Stimulated activated CD8-positive, alpha-beta memory T cell treated with anti-CD3 and anti-CD28 coated beads, Interleukin-15, amount 100 ng/mL, for 24 hours (primary cell): ENCODE data around the gene ITGB8.
"Not testable (repeated sequence)": the region's sequence is repeated elsewhere in the genome, so short reads cannot be mapped to it uniquely, and the experiment has no call there.

Source experiments
- DNase-seq: peaks from one replicate; pipeline ENCODE4 v3.0.0-alpha.2; 2020; ENCODE audit warnings: low read depth

Gene ITGB8

GRCh38 chr7:20385126-20385525, 54.4 kb downstream of the ITGB8 start:
- no peak for DNase-seq

GRCh38 chr7:20388084-20388483, 57.4 kb downstream of the ITGB8 start:
- DNase-seq = no peak

- not testable (repeated sequence) for DNase-seq
Observed at GRCh38 chr7:20389192-20389591, 58.5 kb downstream of the ITGB8 start.

GRCh38 chr7:20393021-20393610, 62.4 kb downstream of the ITGB8 start:
- DNase-seq = no peak

- no peak for DNase-seq
Observed at GRCh38 chr7:20393616-20394015, 62.9 kb downstream of the ITGB8 start.

- DNase-seq = no peak
Observed at GRCh38 chr7:20394284-20394683, 63.6 kb downstream of the ITGB8 start.

GRCh38 chr7:20395104-20395503, 64.4 kb downstream of the ITGB8 start:
- DNase-seq = no peak

GRCh38 chr7:20395511-20395910, 64.8 kb downstream of the ITGB8 start:
- no peak for DNase-seq

GRCh38 chr7:20399521-20399920, 68.8 kb downstream of the ITGB8 start:
- DNase-seq = no peak

GRCh38 chr7:20401861-20402746, 71.4 kb downstream of the ITGB8 start:
- no peak for DNase-seq

GRCh38 chr7:20402747-20403230, 72.1 kb downstream of the ITGB8 start:
- no peak for DNase-seq

GRCh38 chr7:20403331-20403730, 72.6 kb downstream of the ITGB8 start:
- DNase-seq = no peak

- DNase-seq = no peak
Observed at GRCh38 chr7:20404320-20404719, 73.6 kb downstream of the ITGB8 start.

- DNase-seq = no peak
Observed at GRCh38 chr7:20407585-20408466, 77.1 kb downstream of the ITGB8 start.

- no peak for DNase-seq
Observed at GRCh38 chr7:20408467-20408826, 77.7 kb downstream of the ITGB8 start.

- no peak for DNase-seq
Observed at GRCh38 chr7:20409961-20410360, 79.3 kb downstream of the ITGB8 start.

- no peak for DNase-seq
Observed at GRCh38 chr7:20411372-20411771, 80.7 kb downstream of the ITGB8 start.

- no peak for DNase-seq
Observed at GRCh38 chr7:20412032-20412431, 81.3 kb downstream of the ITGB8 start.

- DNase-seq = no peak
Observed at GRCh38 chr7:20417260-20417659, 86.6 kb downstream of the ITGB8 start.

- DNase-seq = no peak
Observed at GRCh38 chr7:20417675-20418382, 87.1 kb downstream of the ITGB8 start.

- no peak for DNase-seq
Observed at GRCh38 chr7:20424500-20424899, 93.8 kb downstream of the ITGB8 start.

GRCh38 chr7:20430664-20431063, 100.0 kb downstream of the ITGB8 start:
- no peak for DNase-seq
